DMS114 treated with DMSO at 0.1 percent for 48 hours (cell line): Measurements from ENCODE around the gene LGR5.
A peak's percentile ranks its signal among the peaks of the same experiment; 100 is the strongest.
"Not testable (repeated sequence)": the region's sequence is repeated elsewhere in the genome, so short reads cannot be mapped to it uniquely, and the experiment has no call there.

Experiments used
- DNase-seq: peaks from one replicate; lab custom pipeline; 2025; ENCODE audit not compliant: unreplicated experiment; lab: John Stamatoyannopoulos, UW

The LGR5 gene

DNA sequence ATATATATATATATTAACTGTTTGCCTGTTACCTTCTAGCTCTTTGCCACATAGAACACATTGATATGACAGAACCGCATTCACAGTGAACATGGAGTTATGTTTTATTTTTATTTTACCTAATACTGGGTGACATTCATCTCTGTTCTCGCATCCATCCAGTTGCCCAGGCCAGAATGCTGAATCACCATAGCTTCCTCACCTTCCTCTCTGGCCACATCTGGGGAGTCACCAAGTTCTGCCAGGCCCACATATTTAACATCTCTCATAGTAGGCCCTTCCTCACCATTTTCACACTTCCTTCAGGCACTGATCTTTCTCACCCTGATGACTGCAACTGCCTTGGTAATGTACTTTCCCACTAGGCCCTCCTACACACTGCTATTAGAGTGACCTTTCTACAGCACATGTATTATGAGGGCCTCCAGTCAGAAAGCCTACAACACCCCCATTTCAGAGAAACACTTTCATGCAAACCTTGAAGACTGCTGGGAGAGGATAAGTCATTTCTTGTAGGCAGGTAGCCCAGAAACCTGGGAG, 106.8 kb downstream of the LGR5 start:
- DNase-seq = no peak

DNA sequence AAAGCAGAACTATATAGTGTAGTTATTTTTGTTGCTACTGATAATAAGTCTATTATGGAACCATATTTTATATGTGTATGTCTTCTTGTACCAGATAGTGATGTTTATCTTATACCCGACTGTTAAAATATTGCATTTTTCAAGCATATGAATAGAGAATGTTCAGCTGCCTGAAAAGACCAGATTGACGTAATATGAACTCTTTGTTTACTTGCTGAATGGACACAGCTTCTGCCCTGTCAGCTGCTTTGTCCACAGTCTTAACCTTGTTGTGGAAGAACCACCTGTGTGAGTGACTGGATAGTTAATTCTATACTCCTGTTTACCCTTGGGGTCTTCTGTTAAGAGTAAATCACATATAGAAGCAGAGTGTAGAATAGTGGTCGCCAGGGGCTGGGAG, 109.3 kb downstream of the LGR5 start:
- DNase-seq = no peak

DNA sequence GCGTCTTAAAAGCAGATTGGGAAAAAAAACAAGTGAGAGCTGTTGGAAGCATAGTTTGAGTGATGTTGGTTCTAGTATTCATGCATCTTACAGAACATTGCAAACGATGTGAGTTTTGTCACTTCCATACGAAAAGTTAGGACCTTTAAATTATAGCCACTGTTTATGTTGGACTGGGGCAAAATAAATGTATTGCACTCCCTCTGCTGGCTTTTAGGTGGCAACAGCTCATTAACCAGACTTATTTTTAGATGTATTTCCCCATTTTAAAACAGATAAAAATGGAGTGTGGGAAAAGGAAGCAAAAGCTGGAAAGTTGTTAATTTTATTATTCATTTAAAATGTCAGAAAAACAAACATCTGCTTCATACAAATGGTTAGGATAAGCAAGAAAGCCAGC, 111.9 kb downstream of the LGR5 start:
- DNase-seq = peak; percentile 30

DNA sequence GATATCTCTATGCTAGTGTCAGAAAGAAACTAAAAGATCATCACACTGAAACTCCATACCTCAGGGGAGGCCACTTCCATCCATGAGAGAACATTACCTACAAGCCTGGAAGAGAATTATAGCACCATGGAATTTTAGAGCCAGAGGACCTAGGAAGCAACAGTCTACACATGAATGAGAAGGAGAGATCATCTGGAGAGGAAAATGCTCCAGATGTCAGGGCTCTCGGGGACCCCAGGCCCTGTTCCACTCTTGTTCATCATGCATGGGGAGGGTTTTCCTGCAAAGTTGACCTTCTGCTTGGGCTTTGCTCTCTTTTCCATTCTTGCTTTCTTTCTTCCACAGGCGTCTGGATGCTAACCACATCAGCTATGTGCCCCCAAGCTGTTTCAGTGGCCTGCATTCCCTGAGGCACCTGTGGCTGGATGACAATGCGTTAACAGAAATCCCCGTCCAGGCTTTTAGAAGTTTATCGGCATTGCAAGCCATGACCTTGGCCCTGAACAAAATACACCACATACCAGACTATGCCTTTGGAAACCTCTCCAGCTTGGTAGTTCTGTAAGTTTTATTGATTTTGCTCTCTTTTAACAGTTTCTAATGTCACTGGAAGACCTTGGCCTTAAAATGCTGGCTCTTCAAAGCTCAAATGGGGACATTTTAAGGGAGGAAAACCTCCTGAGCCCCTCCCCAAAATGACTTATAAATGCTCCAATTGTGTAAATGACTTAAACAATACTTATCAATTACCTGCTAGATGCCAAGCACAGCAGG, 113.3 kb downstream of the LGR5 start:
- no peak for DNase-seq

DNA sequence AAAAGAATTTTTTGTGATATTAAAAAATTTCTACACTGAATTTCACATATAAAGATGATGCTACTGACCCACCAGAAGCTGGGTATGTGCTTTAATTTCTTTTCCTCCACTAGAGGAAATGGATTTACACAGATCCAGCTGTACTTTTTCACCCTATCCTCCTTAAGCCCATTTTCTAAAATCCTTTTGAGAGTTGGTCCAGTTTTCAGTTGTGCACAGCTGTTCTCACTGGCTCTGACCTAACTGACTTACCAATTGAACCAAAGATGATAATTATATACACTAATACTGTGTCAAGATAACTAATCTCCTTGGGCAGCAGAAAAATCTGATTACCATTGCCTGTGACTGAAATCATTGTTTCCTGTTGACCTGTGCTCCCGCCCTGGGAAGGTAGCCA, 115.6 kb downstream of the LGR5 start:
- DNase-seq = no peak

DNA sequence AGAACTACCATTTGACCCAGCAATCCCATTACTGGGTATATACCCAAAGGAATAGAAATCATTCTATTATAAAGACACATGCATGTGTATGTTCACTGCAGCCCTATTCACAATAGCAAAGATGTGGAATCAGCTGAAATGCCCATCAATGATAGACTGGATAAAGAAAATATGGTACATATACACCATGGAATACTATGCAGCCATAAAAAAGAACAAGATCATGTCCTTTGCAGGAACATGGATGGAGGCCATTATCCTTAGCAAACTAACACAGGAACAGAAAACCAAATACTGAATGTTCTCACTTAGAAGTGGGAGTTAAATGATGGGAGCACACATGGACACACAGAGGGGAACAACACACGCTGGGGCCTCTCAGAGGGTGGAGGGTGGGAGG, 116.2 kb downstream of the LGR5 start:
- not testable (repeated sequence) for DNase-seq

DNA sequence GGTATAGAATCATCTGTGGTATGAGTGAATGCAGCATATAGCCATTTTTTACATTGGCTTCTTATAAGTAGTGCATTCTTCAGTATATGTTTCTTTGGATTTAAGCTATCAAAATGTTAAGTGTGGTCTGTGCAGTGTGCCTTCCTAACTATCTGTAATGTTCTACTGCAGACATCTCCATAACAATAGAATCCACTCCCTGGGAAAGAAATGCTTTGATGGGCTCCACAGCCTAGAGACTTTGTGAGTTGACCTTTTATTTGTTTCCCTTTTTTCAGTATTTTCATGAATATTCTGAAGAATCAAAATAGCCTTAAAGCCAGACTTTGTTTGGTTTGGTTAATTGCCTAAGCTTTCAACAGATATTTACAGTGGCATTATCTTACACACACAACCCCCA, 116.8 kb downstream of the LGR5 start:
- no peak for DNase-seq

DNA sequence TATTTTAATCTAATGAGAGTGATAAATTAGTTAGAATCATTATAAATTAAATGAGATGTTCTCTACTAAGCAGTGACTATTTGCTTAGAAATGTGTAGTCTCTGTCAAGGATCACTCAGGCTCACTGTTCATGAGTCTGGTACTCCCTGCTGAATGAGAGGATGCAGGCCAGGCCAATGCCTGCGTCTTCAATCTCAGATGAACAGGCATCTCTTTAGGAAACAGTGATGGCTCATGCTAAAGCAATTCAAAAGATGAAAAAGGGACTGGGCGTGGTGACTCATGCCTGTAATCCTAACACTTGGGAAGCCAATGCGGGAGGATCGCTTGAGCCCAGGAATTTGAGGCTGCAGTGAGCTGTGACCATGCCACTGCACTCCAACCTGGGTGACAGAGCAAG, 117.3 kb downstream of the LGR5 start:
- no peak for DNase-seq

DNA sequence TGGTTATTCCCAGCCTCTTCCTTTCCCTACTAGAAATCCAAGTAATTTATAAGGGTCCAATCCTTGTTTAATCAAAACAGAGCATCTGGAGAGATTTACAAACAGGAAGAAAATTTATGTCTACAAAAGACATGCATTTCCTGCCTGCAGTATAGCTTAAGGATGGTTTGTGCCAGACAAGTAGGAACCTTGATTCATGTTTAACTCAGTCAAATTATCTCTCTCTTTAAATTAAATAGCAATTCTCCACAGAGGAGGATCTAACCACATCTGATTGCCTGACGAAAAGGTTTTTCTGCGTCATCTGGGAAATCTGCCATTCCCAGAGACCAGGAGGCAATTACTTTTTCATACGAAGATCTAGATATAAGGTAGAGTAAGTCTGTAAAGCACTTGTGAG, 118.8 kb downstream of the LGR5 start:
- no peak for DNase-seq

DNA sequence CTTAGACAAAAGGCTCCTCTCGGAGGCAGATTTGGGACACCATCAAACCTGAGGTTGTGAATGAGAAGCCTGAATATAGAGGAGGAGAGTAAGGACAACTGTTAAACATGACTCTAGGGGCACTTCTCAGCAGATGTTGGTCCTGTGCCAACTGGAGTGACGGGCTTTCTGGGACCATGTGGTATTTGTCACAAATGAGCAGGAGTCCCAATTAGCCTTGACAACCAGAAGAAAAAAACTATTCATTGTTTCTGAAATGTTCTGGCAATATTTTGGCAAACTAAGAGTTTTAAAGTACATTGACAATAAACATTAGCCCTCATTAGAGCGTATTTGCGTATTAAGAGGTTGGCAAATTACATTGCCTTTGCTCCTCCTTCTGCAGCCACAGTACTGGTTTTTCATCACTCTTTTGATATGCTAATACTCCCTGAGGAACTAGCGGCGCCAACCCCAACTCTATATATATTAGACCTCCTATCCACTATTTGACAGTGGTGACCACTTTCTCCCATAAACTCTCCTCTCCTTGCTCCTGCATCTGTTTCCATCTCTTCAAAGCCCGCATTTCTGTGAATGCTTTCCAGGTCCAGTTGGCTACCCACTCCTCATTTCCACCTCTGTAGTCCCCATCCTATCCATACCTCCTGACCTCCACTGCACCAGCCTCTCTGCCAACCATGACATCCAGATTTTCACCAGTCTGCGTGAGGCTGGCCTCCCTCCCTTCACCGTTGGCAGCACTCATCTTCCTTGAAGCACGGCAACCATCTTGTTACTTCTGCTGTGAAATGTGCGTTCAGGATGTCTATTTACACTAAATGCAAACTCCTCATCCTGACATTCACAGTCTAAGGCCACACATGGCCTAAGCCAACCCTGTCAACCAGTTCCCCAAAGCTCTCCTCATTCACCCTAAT, 123.3 kb downstream of the LGR5 start:
- DNase-seq = no peak

DNA sequence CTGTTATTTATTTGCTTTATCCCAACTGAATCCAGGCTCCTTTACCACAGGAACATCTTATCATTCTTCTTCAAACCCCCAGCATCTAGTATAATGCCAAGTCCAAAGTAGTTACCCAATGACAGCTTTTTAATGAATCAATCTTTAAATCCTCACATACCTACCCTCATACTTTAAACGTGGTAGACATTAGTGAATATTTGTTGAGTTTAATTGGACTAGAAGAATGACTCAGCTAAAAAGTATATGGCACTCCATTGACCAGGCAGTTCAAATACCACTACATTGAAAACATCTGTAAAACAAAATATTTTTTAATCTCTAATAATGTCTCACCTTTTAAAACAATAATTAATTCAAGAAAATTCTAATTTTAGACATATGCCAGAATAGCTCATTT, 125.9 kb downstream of the LGR5 start:
- no peak for DNase-seq

DNA sequence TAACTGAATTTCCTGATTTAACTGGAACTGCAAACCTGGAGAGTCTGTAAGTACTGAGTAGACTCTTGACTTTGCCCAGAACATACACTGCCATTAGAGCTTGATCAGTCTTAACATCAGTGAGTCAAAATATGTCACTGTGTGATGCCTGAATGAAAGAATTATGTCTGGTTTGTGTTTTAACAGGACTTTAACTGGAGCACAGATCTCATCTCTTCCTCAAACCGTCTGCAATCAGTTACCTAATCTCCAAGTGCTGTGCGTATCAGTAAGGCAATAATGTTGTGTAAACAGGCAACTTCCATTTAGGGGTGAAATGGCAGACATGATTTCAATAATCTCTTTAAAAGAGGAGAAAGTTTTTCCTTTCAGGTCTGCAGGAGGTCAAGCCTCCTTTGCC, 127.1 kb downstream of the LGR5 start:
- DNase-seq = no peak

DNA sequence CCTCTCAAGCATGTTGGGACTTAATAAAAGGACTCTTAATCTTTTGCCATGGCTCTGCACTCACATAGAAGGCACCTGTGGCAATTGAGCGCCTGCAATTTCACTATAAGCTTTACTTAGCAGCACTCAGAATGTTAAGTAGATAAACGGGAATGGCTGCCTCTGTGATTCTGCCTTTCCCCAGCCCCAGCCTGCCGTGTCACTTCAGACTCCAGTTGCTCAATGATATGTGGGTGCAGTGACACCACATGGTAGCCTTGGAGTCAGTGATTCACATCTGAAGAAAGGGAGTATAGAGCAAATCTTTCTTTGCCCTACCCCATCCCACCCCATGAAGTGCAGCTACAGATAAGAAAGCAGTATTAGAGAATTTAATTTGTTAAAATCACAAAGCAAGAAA, 127.9 kb downstream of the LGR5 start:
- DNase-seq = no peak

DNA sequence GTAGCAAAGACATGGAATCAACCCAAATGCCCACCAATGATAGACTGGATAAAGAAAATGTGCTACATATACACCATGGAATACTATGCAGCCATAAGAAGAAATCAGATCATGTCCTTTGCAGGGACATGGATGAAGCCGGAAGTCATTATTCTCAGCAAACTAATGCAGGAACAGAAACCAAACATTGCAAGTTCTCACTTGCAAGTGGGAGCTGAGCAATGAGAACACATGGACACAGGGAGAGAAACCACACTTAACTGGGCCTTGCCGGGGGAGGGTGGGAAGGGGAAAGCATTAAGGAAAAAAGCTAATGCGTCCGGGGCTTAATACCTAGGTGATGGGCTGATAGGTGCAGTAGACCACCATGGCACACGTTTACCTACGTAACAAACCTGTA, 130.3 kb downstream of the LGR5 start:
- not testable (repeated sequence) for DNase-seq

DNA sequence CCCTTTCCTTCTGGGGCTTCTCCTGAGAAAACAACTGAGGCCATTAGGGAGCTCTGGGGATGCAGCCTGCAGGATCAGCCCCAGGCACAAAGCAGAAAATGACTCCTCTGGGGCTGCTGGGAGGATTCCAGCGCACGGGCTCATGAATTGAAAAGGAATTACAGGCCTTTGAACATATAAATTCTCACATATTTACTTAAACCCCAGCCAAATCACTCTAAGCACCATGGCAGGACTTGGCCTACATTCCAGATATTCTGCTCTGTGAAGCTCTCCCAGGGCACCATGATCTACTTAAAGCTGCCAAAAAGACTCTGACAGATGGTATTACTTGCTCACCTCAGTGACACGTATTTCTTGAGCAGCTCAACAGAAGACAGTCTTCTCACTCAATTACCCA, 136.9 kb downstream of the LGR5 start:
- no peak for DNase-seq

DNA sequence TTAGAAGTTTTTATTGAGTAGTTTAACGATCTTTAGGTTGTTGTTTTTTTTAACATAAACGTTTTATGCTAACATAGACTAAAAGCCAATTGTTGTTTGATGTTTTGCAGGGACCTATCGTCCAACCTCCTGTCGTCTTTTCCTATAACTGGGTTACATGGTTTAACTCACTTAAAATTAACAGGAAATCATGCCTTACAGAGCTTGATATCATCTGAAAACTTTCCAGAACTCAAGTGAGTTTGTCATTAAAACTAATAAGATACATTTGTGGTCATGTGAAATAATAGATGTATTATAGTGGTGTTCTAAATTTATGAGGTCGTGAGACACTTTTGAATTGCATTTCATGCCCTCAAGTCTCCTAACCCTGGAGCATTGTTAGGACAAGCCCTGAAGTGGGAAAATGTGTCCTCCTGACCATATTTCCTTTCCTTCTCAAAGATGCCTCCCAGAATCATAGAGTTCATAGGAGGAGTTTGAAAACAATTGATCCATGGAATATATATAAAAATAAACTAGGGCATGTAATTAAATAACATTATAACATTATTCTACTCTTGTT, 139.2 kb downstream of the LGR5 start:
- no peak for DNase-seq

DNA sequence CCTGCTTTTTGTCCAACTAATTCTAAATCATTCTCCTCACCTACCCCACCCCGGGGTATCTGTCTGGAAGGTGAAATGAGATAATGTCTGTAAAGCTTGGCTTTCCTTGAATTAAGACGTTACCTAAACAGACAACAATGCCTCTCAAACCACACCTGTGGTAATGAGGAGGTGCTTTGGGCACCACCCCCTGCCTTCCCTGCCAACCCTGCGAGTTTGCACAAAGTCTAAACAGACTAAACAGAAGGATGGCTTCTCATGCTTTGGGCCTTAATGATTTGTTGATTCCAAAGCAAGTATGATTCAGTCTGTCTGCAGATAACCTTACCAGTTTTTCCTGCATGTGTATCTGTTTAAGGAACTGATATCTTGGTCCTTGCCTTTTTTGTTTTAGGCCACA, 141.6 kb downstream of the LGR5 start:
- no peak for DNase-seq

DNA sequence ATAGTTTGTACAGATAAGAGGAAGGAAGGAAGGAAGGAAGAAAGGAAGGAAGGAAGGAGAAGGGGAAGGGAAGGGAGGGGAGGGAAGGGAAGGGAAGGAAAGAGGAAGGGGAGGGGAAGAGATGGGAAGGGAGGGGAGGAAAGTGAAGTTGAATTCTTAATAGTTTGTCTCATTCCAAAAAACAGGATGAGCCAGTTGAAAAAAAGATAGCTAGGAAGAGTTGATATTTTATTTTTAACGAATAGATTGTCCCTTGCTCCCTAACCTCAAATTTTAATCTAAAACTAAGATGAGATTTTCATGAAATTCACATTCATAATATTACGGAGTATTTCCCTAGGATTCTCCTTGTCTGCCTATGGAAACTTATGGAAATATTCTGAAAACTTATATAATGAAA, 143.3 kb downstream of the LGR5 start:
- DNase-seq = no peak

DNA sequence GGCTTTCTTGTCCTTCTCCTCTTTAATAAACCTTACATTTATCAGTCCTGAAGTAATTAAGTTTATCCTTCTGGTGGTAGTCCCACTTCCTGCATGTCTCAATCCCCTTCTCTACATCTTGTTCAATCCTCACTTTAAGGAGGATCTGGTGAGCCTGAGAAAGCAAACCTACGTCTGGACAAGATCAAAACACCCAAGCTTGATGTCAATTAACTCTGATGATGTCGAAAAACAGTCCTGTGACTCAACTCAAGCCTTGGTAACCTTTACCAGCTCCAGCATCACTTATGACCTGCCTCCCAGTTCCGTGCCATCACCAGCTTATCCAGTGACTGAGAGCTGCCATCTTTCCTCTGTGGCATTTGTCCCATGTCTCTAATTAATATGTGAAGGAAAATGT, 144.8 kb downstream of the LGR5 start:
- no peak for DNase-seq

DNA sequence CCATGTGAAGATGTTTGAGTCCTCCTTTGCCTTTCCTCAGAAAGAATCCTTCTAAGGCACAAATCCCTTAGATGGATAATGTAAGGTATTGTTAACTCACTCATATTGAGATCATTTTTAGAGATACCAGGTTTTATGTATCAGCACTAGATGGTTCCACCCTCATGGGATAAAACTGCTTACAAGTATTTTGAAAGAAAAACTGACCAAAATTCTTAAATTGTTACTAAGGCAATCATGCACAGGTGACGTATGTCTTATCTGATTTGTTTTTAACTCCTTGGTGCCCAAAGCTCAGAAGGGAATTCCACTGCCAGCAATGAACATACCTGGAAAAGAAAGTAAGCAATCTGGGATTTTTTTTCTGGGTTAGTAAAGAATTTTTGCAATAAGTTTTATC, 145.6 kb downstream of the LGR5 start:
- no peak for DNase-seq

DNA sequence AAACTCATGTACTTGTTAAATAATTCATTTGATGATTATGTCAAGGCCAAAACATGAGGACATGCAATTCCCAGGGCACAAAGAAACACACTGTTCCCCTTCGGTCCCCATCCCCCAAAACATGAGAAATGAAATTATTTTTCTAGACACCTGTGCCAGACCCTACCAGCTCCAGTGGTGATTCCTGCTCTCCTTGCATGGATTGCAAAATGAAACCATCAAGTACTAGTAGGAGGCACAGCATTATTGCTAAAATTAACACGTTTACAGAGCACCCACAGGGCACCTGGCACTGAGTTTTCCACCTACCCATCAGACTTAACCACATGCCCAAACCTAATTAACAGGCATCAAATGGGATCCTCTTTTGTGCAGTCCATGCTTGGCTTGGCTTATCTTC, 147.4 kb downstream of the LGR5 start:
- no peak for DNase-seq

DNA sequence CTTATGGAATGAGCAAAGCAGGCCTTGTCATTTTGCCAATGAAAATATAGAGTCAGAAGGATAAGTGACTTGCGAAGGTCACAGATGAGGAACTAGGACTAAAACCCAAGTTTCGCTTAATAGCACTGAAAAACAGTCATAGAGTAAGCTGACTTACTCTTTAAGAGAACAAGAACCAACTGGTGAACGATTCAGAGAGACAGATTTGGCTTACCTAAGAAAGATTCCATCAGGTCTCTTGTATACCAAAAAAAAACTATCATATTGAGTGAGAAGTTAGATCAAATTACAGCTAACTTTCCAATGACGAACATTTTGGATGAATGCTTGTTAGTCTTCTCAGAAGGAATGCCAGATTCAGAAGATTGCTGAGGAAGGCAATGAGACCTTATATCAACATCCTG, 149.9 kb downstream of the LGR5 start:
- no peak for DNase-seq
